Measurements from ENCODE around the gene PGLYRP1.

DNA sequence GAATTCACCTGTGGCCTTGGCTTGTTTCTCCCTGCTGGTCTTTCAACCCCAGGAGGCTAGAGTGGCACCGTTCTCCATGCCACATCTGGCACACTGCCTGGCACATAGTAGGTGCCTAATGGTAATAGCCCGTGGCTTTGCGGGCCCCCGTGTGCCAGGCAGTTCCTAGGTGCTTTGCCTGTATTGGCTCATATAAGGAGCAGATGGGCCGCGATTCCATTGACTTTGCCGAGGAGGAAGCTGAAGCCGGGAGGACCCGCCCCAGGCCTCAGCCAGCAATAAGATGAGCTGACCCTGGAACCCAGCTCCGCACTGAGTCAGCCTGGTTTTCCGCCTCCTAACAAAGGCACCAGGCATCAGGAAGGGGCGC lies 807 bp downstream of the PGLYRP1 start:
- TF ChIP-seq, protein P1, sequence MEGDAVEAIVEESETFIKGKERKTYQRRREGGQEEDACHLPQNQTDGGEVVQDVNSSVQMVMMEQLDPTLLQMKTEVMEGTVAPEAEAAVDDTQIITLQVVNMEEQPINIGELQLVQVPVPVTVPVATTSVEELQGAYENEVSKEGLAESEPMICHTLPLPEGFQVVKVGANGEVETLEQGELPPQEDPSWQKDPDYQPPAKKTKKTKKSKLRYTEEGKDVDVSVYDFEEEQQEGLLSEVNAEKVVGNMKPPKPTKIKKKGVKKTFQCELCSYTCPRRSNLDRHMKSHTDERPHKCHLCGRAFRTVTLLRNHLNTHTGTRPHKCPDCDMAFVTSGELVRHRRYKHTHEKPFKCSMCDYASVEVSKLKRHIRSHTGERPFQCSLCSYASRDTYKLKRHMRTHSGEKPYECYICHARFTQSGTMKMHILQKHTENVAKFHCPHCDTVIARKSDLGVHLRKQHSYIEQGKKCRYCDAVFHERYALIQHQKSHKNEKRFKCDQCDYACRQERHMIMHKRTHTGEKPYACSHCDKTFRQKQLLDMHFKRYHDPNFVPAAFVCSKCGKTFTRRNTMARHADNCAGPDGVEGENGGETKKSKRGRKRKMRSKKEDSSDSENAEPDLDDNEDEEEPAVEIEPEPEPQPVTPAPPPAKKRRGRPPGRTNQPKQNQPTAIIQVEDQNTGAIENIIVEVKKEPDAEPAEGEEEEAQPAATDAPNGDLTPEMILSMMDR (IDR thresholded peaks at IDR 0.05): no peak
- no peak for TF ChIP-seq EZH2 (IDR thresholded peaks at IDR 0.05)

All from neural progenitor cell (in vitro differentiated cells).